K562 treated with DMSO at 1 percent for 48 hours (cell line): ENCODE data around the gene DBP. TPM values are rescaled to one million over a fixed set of nuclear protein-coding genes. Genes with fewer than 3 reads are reported as not detected.

Experiments
- total RNA-seq: library from RNA; unstranded; fragments of 300-600 nt; gene quantifications from 2 replicates; pipeline ENCODE4 v1.2.3, GENCODE V29; 2022; ENCODE audit warnings: low replicate concordance; ENCODE audit errors: extremely low read depth

Gene DBP
- not detected in 2 replicates for total RNA-seq

GRCh38 chr19:48636859-48637448, at the start of gene DBP:
Gene DBP, minus strand, starts transcription at chr19:48637379. Its CDS starts 385 bp downstream, at chr19:48636994.

GRCh38 chr19:48672994-48673393, 35.8 kb upstream of the DBP start, which contains the start of gene NTN5:
Gene NTN5, minus strand, starts transcription at chr19:48673017. Its CDS starts 2,031 bp downstream, at chr19:48670986.

GRCh38 chr19:48646001-48646721, 9.0 kb upstream of the DBP start, which contains the start of gene CA11:
Gene CA11, minus strand, starts transcription at chr19:48646187. Its CDS starts 555 bp downstream, at chr19:48645632.

GRCh38 chr19:48618916-48619691, 18.1 kb downstream of the DBP start, which contains the start of the genes RPL18 and SPHK2:
Gene RPL18, minus strand, starts transcription at chr19:48619178. Its CDS starts 35 bp downstream, at chr19:48619143.
Gene SPHK2, plus strand, starts transcription at chr19:48619506. Its CDS starts 1,009 bp downstream, at chr19:48620515.

GRCh38 chr19:48614436-48615230, 22.5 kb downstream of the DBP start, which contains the start of gene FAM83E:
Gene FAM83E, minus strand, starts transcription at chr19:48615076. Its CDS starts 1,704 bp downstream, at chr19:48613372.

GRCh38 chr19:48606463-48607358, 30.5 kb downstream of the DBP start, which contains the start of gene SPACA4:
Gene SPACA4, plus strand, starts transcription at chr19:48606742. Its CDS starts 237 bp downstream, at chr19:48606979.

Other genes starting within 250 kb of the DBP start
- gene KDELR1, start 245.8 kb downstream of the DBP start, total RNA-seq: not detected in 2 replicates
- not detected in 2 replicates for gene GRIN2D, start 243.7 kb downstream of the DBP start, total RNA-seq
- gene GRWD1, start 191.4 kb downstream of the DBP start, total RNA-seq: not detected in 2 replicates
- gene KCNJ14, start 181.8 kb downstream of the DBP start, total RNA-seq: not detected in 2 replicates
- gene CYTH2, start 168.0 kb downstream of the DBP start, total RNA-seq: 369 TPM in 1 of 2 replicates, not detected in the other
- gene LMTK3, start 125.5 kb downstream of the DBP start, total RNA-seq: not detected in 2 replicates
- not detected in 2 replicates for gene SULT2B1, start 85.2 kb downstream of the DBP start, total RNA-seq
- gene SPACA4, start 30.6 kb downstream of the DBP start, total RNA-seq: not detected in 2 replicates
- gene FAM83E, start 22.3 kb downstream of the DBP start, total RNA-seq: not detected in 2 replicates
- 1,825 and 4,740 TPM in 2 replicates for gene RPL18, start 18.2 kb downstream of the DBP start, total RNA-seq
- gene SPHK2, start 17.9 kb downstream of the DBP start, total RNA-seq: not detected in 2 replicates
- gene CA11, start 8.8 kb upstream of the DBP start, total RNA-seq: not detected in 2 replicates
- gene NTN5, start 35.6 kb upstream of the DBP start, total RNA-seq: not detected in 2 replicates
- gene FUT2, start 58.6 kb upstream of the DBP start, total RNA-seq: not detected in 2 replicates
- gene MAMSTR, start 82.3 kb upstream of the DBP start, total RNA-seq: not detected in 2 replicates
- gene RASIP1, start 103.2 kb upstream of the DBP start, total RNA-seq: not detected in 2 replicates
- gene IZUMO1, start 109.5 kb upstream of the DBP start, total RNA-seq: not detected in 2 replicates
- not detected in 2 replicates for gene FUT1, start 115.3 kb upstream of the DBP start, total RNA-seq
- not detected in 2 replicates for gene FGF21, start 118.1 kb upstream of the DBP start, total RNA-seq
- not detected in 2 replicates for gene BCAT2, start 173.7 kb upstream of the DBP start, total RNA-seq
- not detected in 2 replicates for gene HSD17B14, start 199.1 kb upstream of the DBP start, total RNA-seq
- not detected in 2 replicates for gene PLEKHA4, start 231.2 kb upstream of the DBP start, total RNA-seq
- gene PPP1R15A, start 235.0 kb upstream of the DBP start, total RNA-seq: not detected in 2 replicates